ENCODE measurements around the gene ANTKMT.

The ANTKMT gene

DNA sequence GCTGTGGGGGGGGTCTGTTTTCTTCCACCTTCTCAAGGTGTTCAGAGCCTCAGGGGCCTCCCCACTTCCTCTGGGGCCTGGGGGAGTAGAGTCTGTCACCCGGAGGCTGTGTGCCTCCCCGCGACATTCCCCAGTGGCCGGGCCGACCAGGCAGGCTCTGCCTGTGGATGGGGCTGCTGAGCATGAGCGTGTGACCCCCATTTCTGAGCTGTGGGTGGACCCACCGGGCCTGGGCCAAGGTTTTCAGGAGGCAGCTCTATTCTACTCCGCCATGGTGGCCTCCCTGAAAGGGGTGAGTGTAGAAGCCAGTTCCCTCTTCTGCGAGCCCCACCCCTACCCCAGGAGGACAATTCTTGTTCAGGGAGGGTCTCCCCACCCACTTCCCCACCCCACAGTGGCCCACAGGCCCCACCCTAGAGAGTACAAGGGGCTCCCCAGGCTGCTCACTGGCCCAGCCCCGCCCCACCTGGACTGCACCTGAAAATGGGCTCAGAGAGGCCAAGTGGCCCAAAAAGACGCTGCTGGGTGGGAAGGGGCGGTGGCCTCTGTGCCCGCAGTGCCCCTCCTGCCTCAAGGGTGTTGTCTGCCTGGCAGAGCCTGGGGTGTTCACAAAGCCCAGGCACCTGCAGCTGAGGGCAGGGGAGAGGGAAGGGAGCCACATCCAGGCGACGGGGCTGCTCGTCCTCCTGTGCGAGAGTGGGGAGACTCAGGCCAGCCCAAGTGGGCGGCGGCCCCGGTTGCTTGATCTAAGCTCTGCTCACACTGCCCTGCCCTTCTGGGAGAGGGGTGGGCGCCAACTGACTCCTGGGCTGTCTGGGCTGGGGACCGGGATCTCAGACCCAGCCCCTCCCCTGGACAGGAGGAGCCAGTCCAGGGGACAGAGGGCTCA, 40.9 kb downstream of the ANTKMT start:
- no peak for DNase-seq (ENCODE audit: extremely low read depth in 1 of 2, low read depth in 1 of 2)

GRCh38 chr16:762595-763268, 41.8 kb downstream of the ANTKMT start:
- no peak for DNase-seq (ENCODE audit: extremely low read depth in 1 of 2, low read depth in 1 of 2)

DNA sequence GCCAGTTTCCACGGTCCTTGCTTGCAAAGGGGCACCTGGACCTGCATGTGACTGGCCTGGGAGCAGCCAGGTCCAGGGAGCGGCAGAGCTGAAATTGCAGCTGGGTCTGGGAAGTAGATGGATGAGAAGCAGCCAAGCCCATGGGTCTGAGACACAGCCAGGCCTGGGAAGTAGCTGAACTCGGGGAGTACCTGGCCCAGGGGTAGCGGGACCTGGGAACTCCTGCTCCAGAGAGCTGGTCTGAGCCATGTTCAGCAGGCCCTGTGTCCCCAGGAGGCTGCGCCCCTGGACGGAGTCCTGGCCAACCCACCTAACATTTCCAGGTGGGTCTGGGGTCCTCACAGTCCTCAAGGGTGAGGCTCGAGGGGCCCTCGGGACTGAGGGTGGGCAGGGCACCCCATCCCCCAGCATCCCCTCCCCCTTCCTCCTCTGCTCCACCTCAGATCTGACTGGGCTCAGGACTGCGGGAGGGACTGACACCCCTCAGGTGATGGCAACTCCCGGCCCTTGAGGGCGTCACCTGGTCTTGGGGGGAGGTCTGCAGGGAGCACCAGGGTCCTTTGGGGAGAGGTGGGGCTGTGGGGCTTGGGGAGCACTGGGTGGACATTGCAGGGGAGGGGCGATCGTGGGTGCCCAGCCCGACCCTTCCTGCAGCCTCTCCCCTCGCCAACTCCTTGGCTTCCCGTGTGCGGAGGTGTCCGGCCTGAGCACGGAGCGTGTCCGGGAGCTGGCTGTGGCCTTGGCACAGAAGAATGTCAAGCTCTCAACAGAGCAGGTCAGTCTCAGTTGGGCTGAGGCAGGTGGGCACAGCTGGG, 42.6 kb downstream of the ANTKMT start:
- no peak for DNase-seq (ENCODE audit: extremely low read depth in 1 of 2, low read depth in 1 of 2)

DNA sequence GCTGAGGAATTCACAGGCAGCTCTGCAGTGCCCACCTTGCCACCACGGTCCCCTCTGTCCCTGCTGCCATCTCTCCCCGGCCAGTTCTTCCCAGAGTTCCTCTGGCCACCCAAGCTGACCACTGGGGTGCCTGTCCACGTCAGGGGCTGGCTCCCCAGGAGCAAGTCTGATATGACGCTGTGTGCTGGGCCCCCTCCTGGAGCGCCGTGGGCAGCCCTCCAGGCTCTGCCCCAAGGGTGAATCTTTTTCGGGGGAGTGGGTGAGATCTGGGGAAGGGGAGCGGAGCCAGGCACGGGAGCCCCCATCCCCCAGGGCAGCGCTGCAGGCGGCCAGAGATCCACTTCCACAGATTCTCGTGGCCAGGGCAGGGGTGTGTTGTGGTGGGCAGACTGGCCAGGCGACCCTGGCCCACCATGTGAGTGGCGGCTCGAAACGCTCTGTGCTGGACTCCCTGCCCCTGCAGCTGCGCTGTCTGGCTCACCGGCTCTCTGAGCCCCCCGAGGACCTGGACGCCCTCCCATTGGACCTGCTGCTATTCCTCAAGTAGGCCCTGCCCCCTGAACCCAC, 43.3 kb downstream of the ANTKMT start:
- DNase-seq (ENCODE audit: extremely low read depth in 1 of 2, low read depth in 1 of 2) = no peak

- no peak for DNase-seq (ENCODE audit: extremely low read depth in 1 of 2, low read depth in 1 of 2)
Measured at GRCh38 chr16:764848-765487, 44.0 kb downstream of the ANTKMT start.

GRCh38 chr16:765488-765865, 44.5 kb downstream of the ANTKMT start:
- no peak for DNase-seq (ENCODE audit: extremely low read depth in 1 of 2, low read depth in 1 of 2)

- no peak for DNase-seq (ENCODE audit: extremely low read depth in 1 of 2, low read depth in 1 of 2)
Measured at GRCh38 chr16:766008-766819, 45.3 kb downstream of the ANTKMT start.

- no peak for DNase-seq (ENCODE audit: extremely low read depth in 1 of 2, low read depth in 1 of 2)
Measured at GRCh38 chr16:766820-767640, 46.1 kb downstream of the ANTKMT start.

GRCh38 chr16:767743-768235, 46.8 kb downstream of the ANTKMT start:
- no peak for DNase-seq (ENCODE audit: extremely low read depth in 1 of 2, low read depth in 1 of 2)

- DNase-seq (ENCODE audit: extremely low read depth in 1 of 2, low read depth in 1 of 2) = no peak
Measured at GRCh38 chr16:768428-768827, 47.5 kb downstream of the ANTKMT start.

GRCh38 chr16:769184-769784, 48.3 kb downstream of the ANTKMT start:
- DNase-seq (ENCODE audit: extremely low read depth in 1 of 2, low read depth in 1 of 2) = no peak

DNA sequence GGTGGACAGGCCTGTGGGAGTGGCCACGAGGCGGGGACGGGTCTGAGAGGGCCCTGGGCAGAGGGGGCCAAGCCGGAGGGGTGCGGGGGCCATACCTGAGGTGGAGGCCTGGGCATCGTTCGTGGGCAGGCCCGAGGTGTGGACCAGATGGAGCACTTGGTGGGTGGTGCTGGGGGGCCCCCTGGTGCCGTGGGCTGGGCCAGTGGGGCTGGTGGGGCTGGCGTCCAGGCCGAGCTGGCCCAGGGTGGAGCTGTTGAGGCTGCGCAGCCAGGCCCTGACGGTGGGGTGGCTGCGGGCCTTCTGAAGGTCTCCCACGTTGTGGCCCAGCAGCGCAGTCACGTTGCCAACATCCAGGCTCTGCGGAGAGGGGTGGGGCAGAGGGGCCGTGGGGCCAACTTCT, 49.0 kb downstream of the ANTKMT start:
- DNase-seq (ENCODE audit: extremely low read depth in 1 of 2, low read depth in 1 of 2) = no peak

- DNase-seq (ENCODE audit: extremely low read depth in 1 of 2, low read depth in 1 of 2) = no peak
Measured at GRCh38 chr16:770411-770810, 49.5 kb downstream of the ANTKMT start.
